Measurements from ENCODE around the gene FGF9.

Gene FGF9

GRCh38 chr13:21709697-21710096, 38.8 kb downstream of the FGF9 start:
- H3K4me3 ChIP-seq (ENCODE audit: low read length) = no peak overlapping the region
- TF ChIP-seq ZNF274 (IDR thresholded peaks at IDR 0.05; ENCODE audit: low read depth, low read length) = no peak

- no peak overlapping the region for H3K4me3 ChIP-seq (ENCODE audit: low read length)
- TF ChIP-seq ZNF274 (IDR thresholded peaks at IDR 0.05; ENCODE audit: low read depth, low read length) = no peak
These were observed 39.3 kb downstream of the FGF9 start for GRCh38 chr13:21710163-21710562.

- H3K4me3 ChIP-seq (ENCODE audit: low read length) = no peak overlapping the region
- no peak for TF ChIP-seq ZNF274 (IDR thresholded peaks at IDR 0.05; ENCODE audit: low read depth, low read length)
These were observed 46.9 kb downstream of the FGF9 start for GRCh38 chr13:21717817-21718216.

- TF ChIP-seq ZNF274 (IDR thresholded peaks at IDR 0.05; ENCODE audit: low read depth, low read length) = no peak
These were observed 48.6 kb downstream of the FGF9 start for GRCh38 chr13:21719463-21719862.

GRCh38 chr13:21723807-21724505, 53.1 kb downstream of the FGF9 start:
- no peak overlapping the region for H3K4me3 ChIP-seq (ENCODE audit: low read length)
- no peak for TF ChIP-seq ZNF274 (IDR thresholded peaks at IDR 0.05; ENCODE audit: low read depth, low read length)

More at GRCh38 chr13:21719463-21719862, 48.6 kb downstream of the FGF9 start:
- no peak overlapping the region for H3K4me3 ChIP-seq (ENCODE audit: low read length)

GRCh38 chr13:21730186-21730880, 59.5 kb downstream of the FGF9 start:
- no peak for TF ChIP-seq ZNF274 (IDR thresholded peaks at IDR 0.05; ENCODE audit: low read depth, low read length)

GRCh38 chr13:21733475-21734263, 62.8 kb downstream of the FGF9 start:
- TF ChIP-seq ZNF274 (IDR thresholded peaks at IDR 0.05; ENCODE audit: low read depth, low read length) = no peak

More at GRCh38 chr13:21730186-21730880, 59.5 kb downstream of the FGF9 start:
- H3K4me3 ChIP-seq (ENCODE audit: low read length) = no peak overlapping the region

GRCh38 chr13:21734961-21735360, 64.1 kb downstream of the FGF9 start:
- TF ChIP-seq ZNF274 (IDR thresholded peaks at IDR 0.05; ENCODE audit: low read depth, low read length) = no peak
- H3K4me3 ChIP-seq (ENCODE audit: low read length) = no peak overlapping the region

More at GRCh38 chr13:21733475-21734263, 62.8 kb downstream of the FGF9 start:
- H3K4me3 ChIP-seq (ENCODE audit: low read length) = no peak overlapping the region

- no peak overlapping the region for H3K4me3 ChIP-seq (ENCODE audit: low read length)
- no peak for TF ChIP-seq ZNF274 (IDR thresholded peaks at IDR 0.05; ENCODE audit: low read depth, low read length)
These were observed 65.0 kb downstream of the FGF9 start for GRCh38 chr13:21735701-21736401.

- no peak overlapping the region for H3K4me3 ChIP-seq (ENCODE audit: low read length)
- TF ChIP-seq ZNF274 (IDR thresholded peaks at IDR 0.05; ENCODE audit: low read depth, low read length) = no peak
These were observed 66.1 kb downstream of the FGF9 start for GRCh38 chr13:21736926-21737325.

GRCh38 chr13:21738630-21739029, 67.8 kb downstream of the FGF9 start:
- TF ChIP-seq ZNF274 (IDR thresholded peaks at IDR 0.05; ENCODE audit: low read depth, low read length) = no peak
- H3K4me3 ChIP-seq (ENCODE audit: low read length) = no peak overlapping the region

- H3K4me3 ChIP-seq (ENCODE audit: low read length) = no peak overlapping the region
- no peak for TF ChIP-seq ZNF274 (IDR thresholded peaks at IDR 0.05; ENCODE audit: low read depth, low read length)
These were observed 68.9 kb downstream of the FGF9 start for GRCh38 chr13:21739771-21740170.

GRCh38 chr13:21741396-21741979, 70.6 kb downstream of the FGF9 start:
- no peak for TF ChIP-seq ZNF274 (IDR thresholded peaks at IDR 0.05; ENCODE audit: low read depth, low read length)
- no peak overlapping the region for H3K4me3 ChIP-seq (ENCODE audit: low read length)

GRCh38 chr13:21742096-21742495, 71.2 kb downstream of the FGF9 start:
- TF ChIP-seq ZNF274 (IDR thresholded peaks at IDR 0.05; ENCODE audit: low read depth, low read length) = no peak
- H3K4me3 ChIP-seq (ENCODE audit: low read length) = no peak overlapping the region

Measured in GM08714 (cell line).